Measurements from ENCODE around the gene ANKRD6. TPM values are rescaled to one million over a fixed set of nuclear protein-coding genes. Genes with fewer than 3 reads are reported as not detected.
A peak's percentile ranks its signal among the peaks of the same experiment; 100 is the strongest.
"Not testable (repeated sequence)": the region's sequence is repeated elsewhere in the genome, so short reads cannot be mapped to it uniquely, and the experiment has no call there.

ANKRD6 gene
- total and polyA plus RNA-seq, 7 experiments from 2014 or later: 0.71 to 6.6 (median 3.3) TPM

DNA sequence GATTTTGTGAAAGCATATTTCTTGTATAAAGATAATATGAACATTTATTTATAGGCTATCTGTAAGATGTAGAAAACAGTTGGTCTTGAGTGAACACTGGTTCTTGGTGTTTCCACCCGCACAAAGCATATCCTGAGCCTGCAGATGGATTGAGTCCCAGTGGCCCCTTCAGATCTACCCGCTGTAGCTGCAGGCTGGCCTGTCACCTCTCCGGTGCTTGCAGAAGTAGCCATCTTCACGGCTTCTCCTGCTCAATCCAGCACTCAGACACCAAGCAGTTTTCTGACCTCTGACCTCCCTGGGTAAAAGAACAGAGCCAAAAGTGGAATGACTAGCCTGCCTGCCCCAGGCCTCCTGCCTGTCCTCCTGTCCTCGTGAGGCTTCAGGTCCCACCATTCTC is 182.9 kb downstream of the ANKRD6 start:
- ChIA-PET POLR2A (no interaction called here), CTCF (interaction anchor here (0.6 to 1.2 kb wide), 2 partner anchors 164 to 183 kb away, joined by 3 to 4 read pairs; no protein-coding TSS in a partner anchor)
- Histone ChIP-seq H3K36me3 (ENCODE audit: control insufficient read depth in 2 of 3, insufficient read depth in 3 of 3, low read length in 3 of 3) (no peaks in the 10 kb centered on the region), H3K4me1 (ENCODE audit: control insufficient read depth in 2 of 2, insufficient read depth in 2 of 2, low read length in 2 of 2) (no peaks in the 10 kb centered on the region), H3K27me3 (ENCODE audit: control insufficient read depth in 2 of 2, insufficient read depth in 2 of 2, low read length in 2 of 2) (no peaks in the 10 kb centered on the region), H3K27ac (ENCODE audit: low read depth, low read length) (no peak overlapping the region), H3K4me3 (ENCODE audit: low read length) (no peak overlapping the region), H3K9me3 (ENCODE audit: control insufficient read depth in 2 of 3, low read length in 3 of 3) (no peaks in the 10 kb centered on the region)
- Mint-ChIP-seq H3K36me3 (peaks cover 0 to 13% (median 0%) of the 10 kb centered on the region in 5 donors), H3K4me3 (no peak overlapping the region), H3K9me3 (no peaks in the 10 kb centered on the region), H3K27me3 (no peaks in the 10 kb centered on the region), H3K27ac (no peak overlapping the region), H3K4me1 (peaks cover 0 to 11% (median 0%) of the 10 kb centered on the region in 7 donors)
- ATAC-seq: no peak
- intact Hi-C loops (cut with micrococcal nuclease): no loop called here
- DNase-seq: no peak

DNA sequence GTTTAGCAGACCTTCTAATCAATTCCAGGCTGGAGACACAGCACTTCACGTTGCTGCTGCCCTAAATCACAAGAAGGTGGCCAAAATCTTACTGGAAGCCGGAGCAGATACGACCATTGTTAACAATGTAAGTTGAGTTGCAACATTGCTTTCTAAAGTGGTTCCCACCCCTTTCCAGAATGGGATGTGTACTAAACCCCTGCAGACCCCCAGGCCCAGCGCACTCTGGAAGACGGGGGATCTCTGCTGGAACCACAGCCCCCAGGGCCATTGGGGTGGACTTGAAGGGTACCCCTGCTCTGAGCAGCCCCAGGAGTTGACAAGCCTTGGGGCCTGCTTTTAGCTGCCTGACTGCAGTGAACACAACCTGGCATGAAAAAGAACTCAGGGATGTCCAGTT is 183.6 kb downstream of the ANKRD6 start:
- POLR2A ChIA-PET: no interaction called here
- CTCF ChIA-PET: interaction anchor here (1.2 to 1.5 kb wide), 2 partner anchors 10 to 184 kb away, joined by 4 read pairs; no protein-coding TSS in a partner anchor
- Mint-ChIP-seq H3K36me3 (peaks cover 0 to 19% (median 0%) of the 10 kb centered on the region in 5 donors), H3K4me3 (no peak overlapping the region), H3K4me1 (peaks cover 0 to 9% (median 0%) of the 10 kb centered on the region in 7 donors), H3K27me3 (no peaks in the 10 kb centered on the region), H3K9me3 (no peaks in the 10 kb centered on the region), H3K27ac (no peak overlapping the region)
- no peak overlapping the region for H3K4me3 ChIP-seq (ENCODE audit: low read length)
- H3K27me3 ChIP-seq (ENCODE audit: control insufficient read depth in 2 of 2, insufficient read depth in 2 of 2, low read length in 2 of 2): no peaks in the 10 kb centered on the region
- no peaks in the 10 kb centered on the region for H3K4me1 ChIP-seq (ENCODE audit: control insufficient read depth in 2 of 2, insufficient read depth in 2 of 2, low read length in 2 of 2)
- no peaks in the 10 kb centered on the region for H3K9me3 ChIP-seq (ENCODE audit: control insufficient read depth in 2 of 3, low read length in 3 of 3)
- H3K27ac ChIP-seq (ENCODE audit: low read depth, low read length): no peak overlapping the region
- no peaks in the 10 kb centered on the region for H3K36me3 ChIP-seq (ENCODE audit: control insufficient read depth in 2 of 3, insufficient read depth in 3 of 3, low read length in 3 of 3)
- DNase-seq: no peak
- ATAC-seq: no peak
- intact Hi-C loops (cut with micrococcal nuclease): no loop called here

DNA sequence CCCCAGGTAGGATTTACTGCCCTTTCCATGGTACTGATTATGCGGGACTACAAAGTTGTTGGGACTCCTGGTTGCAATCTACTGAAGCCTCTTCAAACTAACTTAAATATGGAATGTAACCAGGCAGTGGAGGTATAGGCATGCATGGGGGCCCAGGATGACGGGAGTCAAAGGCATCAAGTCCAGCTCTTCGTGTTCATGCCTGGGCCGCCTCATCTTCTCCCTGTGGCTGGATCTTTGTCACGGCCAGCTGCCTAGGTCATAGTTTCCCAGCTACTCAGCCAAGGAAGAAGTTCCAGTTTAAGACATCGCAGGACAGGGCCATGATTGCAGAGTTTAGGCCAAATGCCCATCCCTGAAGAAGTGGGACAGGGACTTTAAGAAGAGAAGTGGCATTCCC is 185.1 kb downstream of the ANKRD6 start:
- H3K9me3 ChIP-seq (ENCODE audit: control insufficient read depth in 2 of 3, low read length in 3 of 3): no peaks in the 10 kb centered on the region
- POLR2A ChIA-PET: no interaction called here
- intact Hi-C loops (cut with micrococcal nuclease): no loop called here
- Mint-ChIP-seq H3K27me3 (no peaks in the 10 kb centered on the region), H3K9me3 (no peaks in the 10 kb centered on the region), H3K4me1 (no peaks in the 10 kb centered on the region), H3K36me3 (peaks cover 0 to 23% (median 0%) of the 10 kb centered on the region in 5 donors), H3K4me3 (no peak overlapping the region), H3K27ac (no peak overlapping the region)
- H3K4me1 ChIP-seq (ENCODE audit: control insufficient read depth in 2 of 2, insufficient read depth in 2 of 2, low read length in 2 of 2): no peaks in the 10 kb centered on the region
- H3K27ac ChIP-seq (ENCODE audit: low read depth, low read length): no peak overlapping the region
- no peaks in the 10 kb centered on the region for H3K36me3 ChIP-seq (ENCODE audit: control insufficient read depth in 2 of 3, insufficient read depth in 3 of 3, low read length in 3 of 3)
- CTCF ChIA-PET: no interaction called here
- DNase-seq (no peak), ATAC-seq (no peak)
- H3K27me3 ChIP-seq (ENCODE audit: control insufficient read depth in 2 of 2, insufficient read depth in 2 of 2, low read length in 2 of 2): no peaks in the 10 kb centered on the region
- H3K4me3 ChIP-seq (ENCODE audit: low read length): no peak overlapping the region

DNA sequence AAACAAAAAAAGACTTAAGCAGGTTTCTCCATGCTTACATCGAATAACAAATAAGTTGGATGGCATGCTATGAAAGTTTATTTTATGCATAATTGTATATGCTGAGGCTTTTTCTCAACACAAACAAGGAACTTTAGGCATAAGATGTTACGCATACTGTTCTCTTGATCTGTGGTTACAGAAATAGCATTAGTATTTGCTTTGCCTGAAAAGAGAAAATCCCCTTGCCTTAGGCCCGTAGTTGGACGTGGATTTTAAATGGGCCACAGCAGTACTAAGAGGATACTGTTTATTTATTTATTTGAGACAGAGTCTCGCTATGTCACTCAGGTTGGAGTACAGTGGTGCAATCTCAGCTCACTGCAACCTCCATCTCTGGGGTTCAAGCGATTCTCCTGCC is 186.6 kb downstream of the ANKRD6 start:
- peaks cover 0 to 31% (median 0%) of the 10 kb centered on the region in 5 donors for H3K36me3 Mint-ChIP-seq
- ChIA-PET POLR2A (interaction anchor here (0.6 kb wide), 1 partner anchor 17 kb away, joined by 3 read pairs; no protein-coding TSS in a partner anchor), CTCF (interaction anchor here (1.1 kb wide), 1 partner anchor 10 kb away, joined by 4 read pairs; no protein-coding TSS in a partner anchor)
- no peaks in the 10 kb centered on the region for H3K27me3 Mint-ChIP-seq
- no peaks in the 10 kb centered on the region for H3K9me3 ChIP-seq (ENCODE audit: control insufficient read depth in 2 of 3, low read length in 3 of 3)
- H3K4me3 Mint-ChIP-seq: no peak overlapping the region
- no peaks in the 10 kb centered on the region for H3K27me3 ChIP-seq (ENCODE audit: control insufficient read depth in 2 of 2, insufficient read depth in 2 of 2, low read length in 2 of 2)
- no peaks in the 10 kb centered on the region for H3K36me3 ChIP-seq (ENCODE audit: control insufficient read depth in 2 of 3, insufficient read depth in 3 of 3, low read length in 3 of 3)
- DNase-seq (no peak), ATAC-seq (no peak)
- intact Hi-C loops (cut with micrococcal nuclease): no loop called here
- H3K27ac Mint-ChIP-seq: no peak overlapping the region
- no peak overlapping the region for H3K4me3 ChIP-seq (ENCODE audit: low read length)
- H3K4me1 ChIP-seq (ENCODE audit: control insufficient read depth in 2 of 2, insufficient read depth in 2 of 2, low read length in 2 of 2): no peaks in the 10 kb centered on the region
- H3K4me1 Mint-ChIP-seq: no peaks in the 10 kb centered on the region
- no peaks in the 10 kb centered on the region for H3K9me3 Mint-ChIP-seq
- no peak overlapping the region for H3K27ac ChIP-seq (ENCODE audit: low read depth, low read length)

DNA sequence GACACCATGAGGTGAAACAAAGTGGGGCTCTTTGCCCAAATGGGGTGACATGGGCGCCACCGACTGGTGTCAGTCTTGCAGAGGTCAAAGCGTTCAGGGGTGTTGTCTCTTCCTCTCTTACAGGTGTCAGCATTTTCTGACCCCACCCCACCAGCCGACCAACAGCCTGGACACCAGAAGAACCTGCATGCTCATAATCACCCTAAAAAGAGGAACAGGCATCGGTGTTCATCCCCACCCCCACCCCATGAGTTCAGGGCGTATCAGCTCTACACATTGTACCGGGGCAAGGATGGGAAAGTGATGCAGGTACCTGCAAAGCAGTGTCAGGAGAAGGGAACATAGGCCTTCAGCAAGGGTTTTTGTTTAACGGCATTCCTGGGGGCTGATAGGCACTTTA is 190.8 kb downstream of the ANKRD6 start:
- H3K36me3 Mint-ChIP-seq: peaks cover 0 to 35% (median 7%) of the 10 kb centered on the region in 5 donors
- ChIA-PET POLR2A (no interaction called here), CTCF (no interaction called here)
- no peak overlapping the region for H3K4me3 Mint-ChIP-seq
- ATAC-seq: no peak
- intact Hi-C loops (cut with micrococcal nuclease): no loop called here
- H3K4me1 ChIP-seq (ENCODE audit: control insufficient read depth in 2 of 2, insufficient read depth in 2 of 2, low read length in 2 of 2): no peaks in the 10 kb centered on the region
- no peak overlapping the region for H3K27ac Mint-ChIP-seq
- no peaks in the 10 kb centered on the region for H3K9me3 ChIP-seq (ENCODE audit: control insufficient read depth in 2 of 3, low read length in 3 of 3)
- H3K27ac ChIP-seq (ENCODE audit: low read depth, low read length): no peak overlapping the region
- H3K36me3 ChIP-seq (ENCODE audit: control insufficient read depth in 2 of 3, insufficient read depth in 3 of 3, low read length in 3 of 3): no peaks in the 10 kb centered on the region
- no peaks in the 10 kb centered on the region for H3K9me3 Mint-ChIP-seq
- no peaks in the 10 kb centered on the region for H3K27me3 Mint-ChIP-seq
- H3K4me1 Mint-ChIP-seq: peaks cover 0 to 5% (median 0%) of the 10 kb centered on the region in 7 donors
- H3K4me3 ChIP-seq (ENCODE audit: low read length): no peak overlapping the region
- DNase-seq: no peak
- no peaks in the 10 kb centered on the region for H3K27me3 ChIP-seq (ENCODE audit: control insufficient read depth in 2 of 2, insufficient read depth in 2 of 2, low read length in 2 of 2)

DNA sequence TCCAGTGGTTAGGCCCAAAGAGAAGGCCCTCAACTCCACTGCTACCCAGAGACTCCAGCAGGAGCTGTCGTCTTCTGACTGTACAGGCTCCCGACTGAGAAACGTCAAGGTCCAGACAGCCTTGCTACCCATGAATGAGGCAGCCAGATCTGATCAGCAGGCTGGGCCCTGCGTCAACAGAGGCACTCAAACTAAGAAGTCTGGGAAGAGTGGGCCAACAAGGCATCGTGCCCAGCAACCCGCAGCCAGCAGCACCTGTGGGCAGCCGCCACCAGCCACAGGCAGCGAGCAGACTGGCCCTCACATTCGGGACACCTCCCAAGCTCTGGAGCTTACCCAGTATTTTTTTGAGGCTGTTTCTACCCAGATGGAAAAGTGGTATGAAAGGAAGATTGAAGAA is 197.5 kb downstream of the ANKRD6 start:
- intact Hi-C loops (cut with micrococcal nuclease): no loop called here
- no peaks in the 10 kb centered on the region for H3K9me3 Mint-ChIP-seq
- POLR2A ChIA-PET: interaction anchor here (1.0 kb wide), 1 partner anchor 10 kb away, joined by 3 read pairs; no protein-coding TSS in a partner anchor

DNA sequence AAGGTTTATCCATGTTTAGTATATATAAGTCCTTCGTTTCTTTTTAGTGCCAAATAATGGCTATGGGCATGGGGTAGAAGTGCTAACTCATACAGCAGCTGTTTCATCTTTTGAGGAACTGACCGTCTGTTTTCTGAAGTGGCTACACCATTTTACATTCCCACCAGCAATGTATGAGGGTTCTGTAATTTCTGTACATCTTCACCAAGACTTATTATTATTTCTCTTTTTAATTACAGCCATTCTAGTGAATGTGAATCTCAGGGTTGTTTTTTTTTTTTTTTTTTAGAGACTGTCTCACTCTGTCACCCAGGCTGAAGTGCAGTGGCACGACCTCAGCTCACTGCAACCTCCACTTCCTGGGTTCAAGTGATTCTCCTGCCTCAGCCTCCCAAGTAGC is 203.5 kb downstream of the ANKRD6 start:
- POLR2A ChIA-PET: interaction anchor here (0.6 to 1.3 kb wide), 3 partner anchors 17 to 223 kb away, joined by 3 to 5 read pairs (median 3); no protein-coding TSS in a partner anchor
- intact Hi-C loops (cut with micrococcal nuclease): loop anchor here in 1 of 2 donors (5.0 kb wide), 2 partner anchors 164 to 841 kb away; no protein-coding TSS in a partner anchor

More for the DNA sequence above, 197.5 kb downstream of the ANKRD6 start:
- CTCF ChIA-PET: no interaction called here
- Mint-ChIP-seq H3K4me1 (peaks cover 0 to 14% (median 3%) of the 10 kb centered on the region in 7 donors), H3K27ac (no peak overlapping the region), H3K4me3 (no peak overlapping the region), H3K36me3 (peaks cover 0 to 33% (median 16%) of the 10 kb centered on the region in 5 donors), H3K27me3 (no peaks in the 10 kb centered on the region)
- H3K9me3 ChIP-seq (ENCODE audit: control insufficient read depth in 2 of 3, low read length in 3 of 3): no peaks in the 10 kb centered on the region
- peaks cover 0 to 6% (median 0%) of the 10 kb centered on the region in 3 experiments for H3K36me3 ChIP-seq (ENCODE audit: control insufficient read depth in 2 of 3, insufficient read depth in 3 of 3, low read length in 3 of 3)
- H3K4me1 ChIP-seq (ENCODE audit: control insufficient read depth in 2 of 2, insufficient read depth in 2 of 2, low read length in 2 of 2): no peaks in the 10 kb centered on the region
- no peaks in the 10 kb centered on the region for H3K27me3 ChIP-seq (ENCODE audit: control insufficient read depth in 2 of 2, insufficient read depth in 2 of 2, low read length in 2 of 2)
- no peak overlapping the region for H3K27ac ChIP-seq (ENCODE audit: low read depth, low read length)
- DNase-seq: no peak
- ATAC-seq: no peak
- H3K4me3 ChIP-seq (ENCODE audit: low read length): no peak overlapping the region

More for the DNA sequence above, 203.5 kb downstream of the ANKRD6 start:
- H3K4me3 ChIP-seq (ENCODE audit: low read length); H3K9me3 ChIP-seq (ENCODE audit: control insufficient read depth in 2 of 3, low read length in 3 of 3); ATAC-seq; DNase-seq; H3K27ac ChIP-seq (ENCODE audit: low read depth, low read length); H3K27me3 Mint-ChIP-seq; H3K9me3 Mint-ChIP-seq; CTCF ChIA-PET; H3K27me3 ChIP-seq (ENCODE audit: control insufficient read depth in 2 of 2, insufficient read depth in 2 of 2, low read length in 2 of 2): not testable (repeated sequence)
- Histone ChIP-seq H3K4me1 (ENCODE audit: control insufficient read depth in 2 of 2, insufficient read depth in 2 of 2, low read length in 2 of 2) (peaks cover 9 to 15% of the 10 kb centered on the region in 2 donors), H3K36me3 (ENCODE audit: control insufficient read depth in 2 of 3, insufficient read depth in 3 of 3, low read length in 3 of 3) (peaks cover 5 to 18% (median 7%) of the 10 kb centered on the region in 3 experiments)
- peaks cover 6 to 51% (median 27%) of the 10 kb centered on the region in 7 donors for H3K4me1 Mint-ChIP-seq
- peak overlapping the region in 2 of 9 donors; percentile 18 to 30 for H3K27ac Mint-ChIP-seq
- H3K4me3 Mint-ChIP-seq: peak overlapping the region in 2 of 10 donors; percentile 38 to 56
- H3K36me3 Mint-ChIP-seq: peaks cover 6 to 34% (median 24%) of the 10 kb centered on the region in 5 donors

Measured in naive thymus-derived CD4-positive, alpha-beta T cell (primary cell).